Glutamatergic neuron (in vitro differentiated cells): ENCODE results near the gene PAX3. TPM values are rescaled to one million over a fixed set of nuclear protein-coding genes. Genes with fewer than 3 reads are reported as not detected.

Source experiments
- DNase-seq: peaks from one replicate; pipeline ENCODE4 v3.0.0; 2022
- H3K27ac Mint-ChIP-seq: one replicate; pipeline ENCODE4 v1.8.0; 2020; ENCODE audit warnings: mild to moderate bottlenecking, mixed read lengths, inconsistent platforms; ENCODE audit not compliant: unreplicated experiment
- H3K27me3 Mint-ChIP-seq: one replicate; pipeline ENCODE4 v1.8.0; 2020; ENCODE audit warnings: mild to moderate bottlenecking, moderate library complexity, mixed read lengths, inconsistent platforms; ENCODE audit not compliant: unreplicated experiment
- H3K36me3 Mint-ChIP-seq: one replicate; pipeline ENCODE4 v1.8.0; 2020; ENCODE audit warnings: mild to moderate bottlenecking, mixed read lengths, inconsistent platforms; ENCODE audit not compliant: unreplicated experiment
- H3K4me1 Mint-ChIP-seq: one replicate; pipeline ENCODE4 v1.8.0; 2020; ENCODE audit warnings: mild to moderate bottlenecking, low read depth, mixed read lengths, inconsistent platforms; ENCODE audit not compliant: unreplicated experiment
- H3K4me3 Mint-ChIP-seq: one replicate; pipeline ENCODE4 v1.8.0; 2020; ENCODE audit warnings: mild to moderate bottlenecking, mixed read lengths, inconsistent platforms; ENCODE audit not compliant: unreplicated experiment
- H3K9me3 Mint-ChIP-seq: one replicate; pipeline ENCODE4 v1.8.0; 2020; ENCODE audit warnings: mild to moderate bottlenecking, moderate library complexity, mixed read lengths, inconsistent platforms; ENCODE audit not compliant: unreplicated experiment
- CTCF ChIP-seq: fragments of 200-600 bp; sonication (generic); IDR thresholded peaks from one replicate; pipeline ENCODE4 v1.5.0; 2021; ENCODE audit not compliant: partially characterized antibody, unreplicated experiment
- total RNA-seq: library from RNA; stranded (reverse); fragmentation: NEBNext Ultra II Directional; extraction: Animal tissue kit (Norgen Biotek cat#: 25700); gene quantifications from one replicate; pipeline ENCODE4 v1.2.1, GENCODE V29; 2021; ENCODE audit not compliant: unreplicated experiment

Gene PAX3
- total RNA-seq, 1 donor from 2014 or later: 31.2 TPM

GRCh38 chr2:222299906-222300725, 1.3 kb upstream of the PAX3 start:
- Mint-ChIP-seq H3K36me3 (peaks cover 11% of the 10 kb centered on the region), H3K27ac (no peak overlapping the region), H3K27me3 (peaks cover 62% of the 10 kb centered on the region), H3K4me3 (peak overlapping the region; percentile 83), H3K9me3 (peaks cover 23% of the 10 kb centered on the region), H3K4me1 (peaks cover 23% of the 10 kb centered on the region)
- no peak for TF ChIP-seq CTCF
- DNase-seq: no peak

GRCh38 chr2:222298001-222298310, 842 bp downstream of the PAX3 start:
- no peak for DNase-seq
- TF ChIP-seq CTCF: no peak
- Mint-ChIP-seq H3K4me1 (peaks cover 13% of the 10 kb centered on the region), H3K9me3 (peaks cover 14% of the 10 kb centered on the region), H3K27me3 (peaks cover 65% of the 10 kb centered on the region), H3K27ac (no peak overlapping the region), H3K4me3 (peak overlapping the region; percentile 75), H3K36me3 (peaks cover 7% of the 10 kb centered on the region)

GRCh38 chr2:222297600-222297935, 1.2 kb downstream of the PAX3 start:
- H3K27me3 Mint-ChIP-seq: peaks cover 63% of the 10 kb centered on the region
- no peak for TF ChIP-seq CTCF
- peaks cover 10% of the 10 kb centered on the region for H3K4me1 Mint-ChIP-seq
- peaks cover 12% of the 10 kb centered on the region for H3K9me3 Mint-ChIP-seq
- no peak for DNase-seq
- H3K4me3 Mint-ChIP-seq: peak overlapping the region; percentile 85
- peaks cover 7% of the 10 kb centered on the region for H3K36me3 Mint-ChIP-seq
- no peak overlapping the region for H3K27ac Mint-ChIP-seq

- no peak overlapping the region for H3K27ac Mint-ChIP-seq
- peaks cover 12% of the 10 kb centered on the region for H3K9me3 Mint-ChIP-seq
- DNase-seq: no peak
- H3K4me3 Mint-ChIP-seq: peak overlapping the region; percentile 85
- no peak for TF ChIP-seq CTCF
- H3K27me3 Mint-ChIP-seq: peaks cover 63% of the 10 kb centered on the region
- H3K36me3 Mint-ChIP-seq: peaks cover 7% of the 10 kb centered on the region
- peaks cover 9% of the 10 kb centered on the region for H3K4me1 Mint-ChIP-seq
Measured at GRCh38 chr2:222296911-222297599, 1.7 kb downstream of the PAX3 start.

- peaks cover 12% of the 10 kb centered on the region for H3K9me3 Mint-ChIP-seq
- H3K36me3 Mint-ChIP-seq: peaks cover 7% of the 10 kb centered on the region
- H3K27me3 Mint-ChIP-seq: peaks cover 57% of the 10 kb centered on the region
- DNase-seq: no peak
- TF ChIP-seq CTCF: no peak
- peaks cover 9% of the 10 kb centered on the region for H3K4me1 Mint-ChIP-seq
- H3K27ac Mint-ChIP-seq: no peak overlapping the region
- H3K4me3 Mint-ChIP-seq: peak overlapping the region; percentile 85
Measured at GRCh38 chr2:222296311-222296741, 2.5 kb downstream of the PAX3 start.
